CD4-positive, alpha-beta T cell treated with Interleukin-17A for 4 hours (primary cell): Measurements from ENCODE around the gene ARHGAP23.
"Not testable (repeated sequence)": the region's sequence is repeated elsewhere in the genome, so short reads cannot be mapped to it uniquely, and the experiment has no call there.

Experiments used
- DNase-seq: peaks from one replicate; pipeline ENCODE4 v3.0.0-alpha.2; 2020; ENCODE audit warnings: mixed read lengths

The ARHGAP23 gene

GRCh38 chr17:38494152-38494551 lies 65.9 kb downstream of the ARHGAP23 start:
- DNase-seq = not testable (repeated sequence)

DNA sequence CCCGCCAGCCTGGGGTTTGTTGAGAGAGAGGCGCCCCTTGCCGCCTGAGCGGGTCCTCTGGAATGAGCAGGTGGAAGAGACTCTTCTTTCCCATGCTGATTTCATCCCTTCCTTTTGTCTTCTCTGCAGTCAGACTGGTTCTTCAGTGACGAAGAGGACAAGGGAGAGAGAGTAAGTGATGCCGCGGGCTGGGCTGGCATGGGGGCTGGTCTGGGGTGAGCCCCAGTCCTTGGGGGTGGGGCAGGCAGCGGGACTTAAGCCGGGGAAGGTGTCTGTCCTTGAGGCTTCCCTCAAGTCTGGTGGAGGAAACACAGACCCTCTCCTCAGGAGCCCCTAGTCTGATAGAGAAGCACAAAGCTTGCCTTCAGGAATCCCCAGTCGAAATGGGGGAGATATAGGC lies 69.4 kb downstream of the ARHGAP23 start:
- not testable (repeated sequence) for DNase-seq

GRCh38 chr17:38498353-38498752 lies 70.1 kb downstream of the ARHGAP23 start:
- DNase-seq = no peak

GRCh38 chr17:38499230-38499629 lies 71.0 kb downstream of the ARHGAP23 start:
- not testable (repeated sequence) for DNase-seq

- not testable (repeated sequence) for DNase-seq
Measured at GRCh38 chr17:38501718-38502117, 73.5 kb downstream of the ARHGAP23 start.

GRCh38 chr17:38503286-38503913 lies 75.1 kb downstream of the ARHGAP23 start:
- DNase-seq = not testable (repeated sequence)

- no peak for DNase-seq
Measured at GRCh38 chr17:38504216-38504615, 76.0 kb downstream of the ARHGAP23 start.

GRCh38 chr17:38507436-38507835 lies 79.2 kb downstream of the ARHGAP23 start:
- no peak for DNase-seq

- DNase-seq = no peak
Measured at GRCh38 chr17:38507921-38508569, 79.8 kb downstream of the ARHGAP23 start.

DNA sequence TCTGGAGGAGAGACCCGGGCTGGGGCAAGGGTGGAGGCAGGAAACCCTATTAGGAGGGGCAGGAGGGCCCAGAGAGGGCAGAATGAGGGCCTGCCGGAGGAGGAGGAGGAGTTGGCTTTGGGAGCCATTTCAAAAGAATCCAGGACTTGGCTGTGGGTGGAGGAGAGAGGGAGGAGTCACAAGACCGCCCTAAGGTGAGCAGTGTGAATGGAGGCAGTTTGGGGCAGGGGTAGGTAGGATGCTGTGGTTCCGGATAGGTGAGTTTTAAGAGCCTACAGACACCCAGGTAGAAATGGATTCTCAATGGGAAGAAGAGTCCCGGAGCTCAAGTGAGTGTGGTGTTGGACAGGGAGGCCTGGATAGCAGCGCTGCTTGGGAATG lies 80.3 kb downstream of the ARHGAP23 start:
- DNase-seq = no peak

DNA sequence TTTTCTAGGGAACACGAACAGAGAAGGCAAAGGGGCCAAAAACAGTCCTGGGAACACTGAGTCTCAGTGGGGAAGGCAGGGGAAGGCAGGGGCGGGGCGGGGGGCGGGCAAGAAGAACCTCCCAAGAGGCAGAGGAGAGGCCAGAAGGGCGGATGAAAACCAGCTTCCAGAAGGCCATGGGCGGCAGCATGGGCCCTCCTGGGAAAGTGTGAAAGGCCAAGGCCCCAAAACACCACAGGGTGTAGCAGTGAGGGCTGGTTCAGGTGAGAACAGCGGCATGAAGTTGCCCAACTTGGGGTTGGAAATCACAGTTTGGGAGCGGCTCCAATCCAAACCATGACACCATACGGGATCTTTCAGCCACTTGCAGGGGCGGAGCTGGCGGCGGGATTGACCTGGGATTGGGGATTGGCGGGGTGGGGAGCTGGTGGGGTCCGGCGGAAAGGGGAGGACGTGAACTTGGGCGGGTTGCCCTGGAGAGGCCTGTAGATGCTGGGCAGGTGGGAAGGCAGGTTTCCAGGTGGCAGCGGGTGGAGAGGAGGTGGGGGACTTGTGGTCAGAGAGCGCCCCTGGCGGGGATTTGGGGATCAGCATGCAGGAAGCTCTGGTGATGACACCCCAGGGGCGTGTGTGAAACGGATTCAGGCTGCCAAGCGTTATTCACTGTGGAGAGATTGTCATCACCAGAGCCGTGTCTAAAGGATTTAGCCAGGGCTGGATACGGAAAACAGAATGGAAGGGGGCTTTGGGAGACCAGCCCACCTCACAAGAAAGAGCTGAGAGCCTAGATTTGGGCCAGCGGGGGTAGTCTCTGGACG lies 80.9 kb downstream of the ARHGAP23 start:
- peak; percentile 75 for DNase-seq

GRCh38 chr17:38509772-38510420 lies 81.6 kb downstream of the ARHGAP23 start:
- no peak for DNase-seq

- peak; percentile 9 for DNase-seq
Measured at GRCh38 chr17:38510421-38511149, 82.3 kb downstream of the ARHGAP23 start.

- DNase-seq = no peak
Measured at GRCh38 chr17:38511150-38512108, 83.2 kb downstream of the ARHGAP23 start.

GRCh38 chr17:38512473-38513058 lies 84.3 kb downstream of the ARHGAP23 start:
- no peak for DNase-seq

GRCh38 chr17:38526526-38526925 lies 98.3 kb downstream of the ARHGAP23 start:
- DNase-seq = not testable (repeated sequence)

GRCh38 chr17:38528141-38528540 lies 99.9 kb downstream of the ARHGAP23 start:
- DNase-seq = not testable (repeated sequence)

GRCh38 chr17:38530856-38531255 lies 102.6 kb downstream of the ARHGAP23 start:
- not testable (repeated sequence) for DNase-seq

DNA sequence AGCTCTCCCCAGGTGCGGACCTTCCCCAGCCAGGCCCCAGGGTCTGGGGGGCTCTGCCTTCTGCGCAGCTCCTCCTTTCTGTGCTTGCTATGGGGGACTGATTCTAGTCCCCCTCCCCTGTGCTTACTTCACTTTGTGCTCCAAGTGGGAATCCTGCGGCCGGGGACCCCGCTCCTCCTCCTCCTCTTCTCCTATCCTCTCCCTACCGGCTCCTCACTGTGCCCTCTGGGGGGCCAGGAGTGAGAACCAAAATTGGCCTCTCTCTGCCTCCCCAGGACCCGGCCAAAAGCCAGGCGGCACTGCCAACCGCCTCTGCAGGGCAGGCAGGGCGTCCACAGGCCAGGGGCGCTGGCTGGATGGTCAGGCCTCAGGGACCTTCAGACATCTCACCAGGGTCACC lies 103.5 kb downstream of the ARHGAP23 start:
- not testable (repeated sequence) for DNase-seq

- no peak for DNase-seq
Measured at GRCh38 chr17:38532451-38532850, 104.2 kb downstream of the ARHGAP23 start.

DNA sequence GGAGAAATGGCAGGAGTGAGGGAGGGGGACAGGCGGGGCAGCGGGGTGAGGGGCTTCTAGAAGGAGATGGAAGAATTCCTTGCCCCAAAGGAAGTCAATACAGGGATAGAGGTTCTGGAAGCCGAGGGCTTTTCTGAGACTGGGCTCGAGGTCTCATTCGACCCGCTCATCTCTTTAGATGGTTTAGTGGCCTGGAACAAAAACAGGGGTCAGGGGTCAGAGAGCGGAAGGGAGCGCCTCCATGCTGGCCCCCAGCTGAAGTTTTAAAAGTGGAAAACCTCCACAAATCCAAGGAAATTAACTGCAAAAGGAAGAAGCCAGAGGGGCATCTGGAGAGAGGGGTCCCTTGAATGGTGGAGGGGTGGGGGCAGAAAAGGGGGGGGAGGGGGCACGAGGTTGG lies 105.0 kb downstream of the ARHGAP23 start:
- no peak for DNase-seq
